Trophoblast cell (in vitro differentiated cells and primary cell): ENCODE results near the gene KCNAB2.

Experiments
- DNase-seq, 2 donors: peaks; one replicate each; pipeline ENCODE4 v3.0.0-alpha.2; 2016
- H2AFZ ChIP-seq: 2 replicates; pipeline ENCODE4 v1.6.1; 2013; ENCODE audit warnings: low read length, moderate library complexity, mild to moderate bottlenecking; ENCODE audit not compliant: insufficient read depth, poor library complexity
- H2AK5ac ChIP-seq: 2 replicates; pipeline ENCODE4 v1.6.1; 2013; ENCODE audit warnings: mild to moderate bottlenecking, low read length
- H2BK120ac ChIP-seq: 2 replicates; pipeline ENCODE4 v1.6.1; 2013; ENCODE audit warnings: low read length, mild to moderate bottlenecking, moderate library complexity; ENCODE audit not compliant: insufficient read depth, poor library complexity
- H2BK12ac ChIP-seq: 2 replicates; pipeline ENCODE4 v1.6.1; 2013; ENCODE audit warnings: mild to moderate bottlenecking, low read length, moderate library complexity
- H2BK5ac ChIP-seq: 2 replicates; pipeline ENCODE4 v1.6.1; 2013; ENCODE audit warnings: low read length, low read depth, moderate library complexity, mild to moderate bottlenecking; ENCODE audit not compliant: poor library complexity
- H3K14ac ChIP-seq: 2 replicates; pipeline ENCODE4 v1.6.1; 2013; ENCODE audit warnings: mild to moderate bottlenecking, low read length
- H3K18ac ChIP-seq: 2 replicates; pipeline ENCODE4 v1.6.1; 2013; ENCODE audit warnings: mild to moderate bottlenecking, low read length
- H3K23ac ChIP-seq: 2 replicates; pipeline ENCODE4 v1.6.1; 2013; ENCODE audit warnings: low read length
- H3K27ac ChIP-seq: 2 replicates; pipeline ENCODE4 v1.5.1; 2013; ENCODE audit warnings: low read depth, mild to moderate bottlenecking, inconsistent platforms, low read length, moderate library complexity
- H3K27me3 ChIP-seq: 2 replicates; pipeline ENCODE4 v1.6.1; 2013; ENCODE audit warnings: inconsistent platforms, mild to moderate bottlenecking, low read length, moderate library complexity; ENCODE audit not compliant: insufficient read depth
- H3K36me3 ChIP-seq, 2 experiments: 1 replicate in 1 of 2; 2 replicates in 1 of 2; pipeline ENCODE4 v1.6.1; 2013; ENCODE audit warnings: low read length in 2 of 2, mild to moderate bottlenecking in 2 of 2, moderate library complexity in 1 of 2; ENCODE audit not compliant: insufficient read depth in 2 of 2, control insufficient read depth in 1 of 2
- H3K4ac ChIP-seq: 2 replicates; pipeline ENCODE4 v1.6.1; 2013; ENCODE audit warnings: low read depth, mild to moderate bottlenecking, low read length, moderate library complexity
- H3K4me1 ChIP-seq, 2 experiments: 1 replicate in 1 of 2; 2 replicates in 1 of 2; pipeline ENCODE4 v1.6.1; 2013; ENCODE audit warnings: low read length in 2 of 2, mild to moderate bottlenecking in 2 of 2, moderate library complexity in 1 of 2; ENCODE audit not compliant: insufficient read depth in 2 of 2, control insufficient read depth in 1 of 2
- H3K4me2 ChIP-seq: 2 replicates; pipeline ENCODE4 v1.6.1; 2013; ENCODE audit warnings: inconsistent platforms, mild to moderate bottlenecking, low read length, moderate library complexity
- H3K4me3 ChIP-seq: 2 replicates; pipeline ENCODE4 v1.5.1; 2013; ENCODE audit warnings: mild to moderate bottlenecking, low read depth, low read length, inconsistent platforms
- H3K79me1 ChIP-seq: one replicate; pipeline ENCODE4 v1.6.1; 2013; ENCODE audit warnings: low read length
- H3K79me2 ChIP-seq: 2 replicates; pipeline ENCODE4 v1.6.1; 2013; ENCODE audit warnings: low read length, mild to moderate bottlenecking; ENCODE audit not compliant: control insufficient read depth, insufficient read depth, poor library complexity
- H3K9ac ChIP-seq: 2 replicates; pipeline ENCODE4 v1.6.1; 2013; ENCODE audit warnings: mild to moderate bottlenecking, low read length
- H3K9me3 ChIP-seq: 2 replicates; pipeline ENCODE4 v1.6.1; 2013; ENCODE audit warnings: low read depth, mild to moderate bottlenecking, control low read depth, inconsistent platforms, low read length; ENCODE audit not compliant: insufficient read depth
- H4K12ac ChIP-seq: 2 replicates; pipeline ENCODE4 v1.6.1; 2013; ENCODE audit warnings: low read depth, mild to moderate bottlenecking, low read length, moderate library complexity
- H4K8ac ChIP-seq: 2 replicates; pipeline ENCODE4 v1.6.1; 2013; ENCODE audit warnings: low read depth, mild to moderate bottlenecking, low read length, moderate library complexity
- H4K91ac ChIP-seq: one replicate; pipeline ENCODE4 v1.6.1; 2013; ENCODE audit warnings: low read depth, mild to moderate bottlenecking, low read length, moderate library complexity
- WGBS: extraction: QIAGEN DNeasy Blood & Tissue Kit; methylation state at CpG from one replicate; pipeline ENCODE4 v1.1.7; 2013; ENCODE audit warnings: missing lambda C conversion rate; ENCODE audit not compliant: insufficient read length, insufficient coverage; ENCODE audit errors: extremely low coverage; 5-methylcytosine and 5-hydroxymethylcytosine counted together

Gene KCNAB2

GRCh38 chr1:5998906-5999301 lies 46.8 kb upstream of the KCNAB2 start:
- Histone ChIP-seq H3K14ac (no peak overlapping the region), H3K27me3 (peaks cover 10% of the 10 kb centered on the region), H3K79me1 (no peaks in the 10 kb centered on the region), H3K36me3 (no peaks in the 10 kb centered on the region), H2BK120ac (no peak overlapping the region), H2AFZ (no peak overlapping the region), H2BK12ac (no peak overlapping the region), H3K4me2 (no peak overlapping the region), H2AK5ac (no peak overlapping the region), H3K23ac (no peak overlapping the region), H2BK5ac (no peak overlapping the region), H4K8ac (no peak overlapping the region), H3K9ac (no peak overlapping the region), H3K4me3 (no peak overlapping the region), H3K18ac (no peak overlapping the region), H4K12ac (no peak overlapping the region), H3K4ac (no peak overlapping the region), H4K91ac (no peak overlapping the region), H3K27ac (no peak overlapping the region), H3K4me1 (no peaks in the 10 kb centered on the region), H3K9me3 (peaks cover 2% of the 10 kb centered on the region), H3K79me2 (no peaks in the 10 kb centered on the region)
- DNase-seq = no peak
- WGBS = no CpG with 5 or more reads among the region's 19 CpGs

GRCh38 chr1:5999711-6000443 lies 45.8 kb upstream of the KCNAB2 start:
- H3K4me2 ChIP-seq = no peak overlapping the region
- no peak overlapping the region for H2BK120ac ChIP-seq
- H3K27me3 ChIP-seq = peaks cover 5% of the 10 kb centered on the region
- H3K4ac ChIP-seq = no peak overlapping the region
- no peak overlapping the region for H2AK5ac ChIP-seq
- H2BK5ac ChIP-seq = no peak overlapping the region
- DNase-seq = no peak
- no peaks in the 10 kb centered on the region for H3K36me3 ChIP-seq
- H3K27ac ChIP-seq = no peak overlapping the region
- H3K18ac ChIP-seq = no peak overlapping the region
- H3K79me1 ChIP-seq = no peaks in the 10 kb centered on the region
- no peak overlapping the region for H4K91ac ChIP-seq
- H3K9me3 ChIP-seq = peaks cover 2% of the 10 kb centered on the region
- no peak overlapping the region for H4K8ac ChIP-seq
- H2BK12ac ChIP-seq = no peak overlapping the region
- no peak overlapping the region for H3K23ac ChIP-seq
- no peak overlapping the region for H3K14ac ChIP-seq
- no peak overlapping the region for H4K12ac ChIP-seq
- no peak overlapping the region for H3K9ac ChIP-seq
- H3K4me1 ChIP-seq = no peaks in the 10 kb centered on the region
- H2AFZ ChIP-seq = no peak overlapping the region
- no CpG with 5 or more reads among the region's 28 CpGs for WGBS
- H3K4me3 ChIP-seq = peak overlapping the region; percentile 45
- no peaks in the 10 kb centered on the region for H3K79me2 ChIP-seq

GRCh38 chr1:6000444-6001288 lies 45.0 kb upstream of the KCNAB2 start:
- Histone ChIP-seq H3K4me3 (no peak overlapping the region), H3K18ac (no peak overlapping the region), H3K4ac (no peak overlapping the region), H2BK12ac (no peak overlapping the region), H2AFZ (no peak overlapping the region), H3K36me3 (no peaks in the 10 kb centered on the region), H3K9me3 (peaks cover 2% of the 10 kb centered on the region), H4K12ac (no peak overlapping the region), H3K79me2 (no peaks in the 10 kb centered on the region), H2BK5ac (no peak overlapping the region), H3K23ac (no peak overlapping the region), H4K8ac (no peak overlapping the region), H3K27ac (no peak overlapping the region), H2BK120ac (no peak overlapping the region), H3K27me3 (no peaks in the 10 kb centered on the region), H3K79me1 (no peaks in the 10 kb centered on the region), H3K4me2 (no peak overlapping the region), H2AK5ac (no peak overlapping the region), H3K14ac (no peak overlapping the region), H3K9ac (no peak overlapping the region), H3K4me1 (no peaks in the 10 kb centered on the region), H4K91ac (no peak overlapping the region)
- WGBS = no CpG with 5 or more reads among the region's 17 CpGs
- DNase-seq = no peak

GRCh38 chr1:6001992-6002576 lies 43.6 kb upstream of the KCNAB2 start:
- H2BK120ac ChIP-seq = no peak overlapping the region
- H3K18ac ChIP-seq = no peak overlapping the region
- H2AFZ ChIP-seq = no peak overlapping the region
- peaks cover 2% of the 10 kb centered on the region for H3K9me3 ChIP-seq
- H3K9ac ChIP-seq = no peak overlapping the region
- H3K4me3 ChIP-seq = no peak overlapping the region
- no peak for DNase-seq
- H3K23ac ChIP-seq = no peak overlapping the region
- no peak overlapping the region for H3K14ac ChIP-seq
- no peak overlapping the region for H3K4ac ChIP-seq
- H3K27ac ChIP-seq = no peak overlapping the region
- no peak overlapping the region for H2BK5ac ChIP-seq
- H3K4me2 ChIP-seq = no peak overlapping the region
- H3K4me1 ChIP-seq = no peaks in the 10 kb centered on the region
- H3K36me3 ChIP-seq = no peaks in the 10 kb centered on the region
- H4K12ac ChIP-seq = no peak overlapping the region
- no CpG with 5 or more reads among the region's 13 CpGs for WGBS
- no peaks in the 10 kb centered on the region for H3K79me1 ChIP-seq
- no peaks in the 10 kb centered on the region for H3K79me2 ChIP-seq
- no peak overlapping the region for H2AK5ac ChIP-seq
- no peaks in the 10 kb centered on the region for H3K27me3 ChIP-seq
- H2BK12ac ChIP-seq = no peak overlapping the region
- H4K91ac ChIP-seq = no peak overlapping the region
- H4K8ac ChIP-seq = no peak overlapping the region
